Keratinocyte (primary cell): Measurements from ENCODE around the gene MESD. TPM values are rescaled to one million over a fixed set of nuclear protein-coding genes. Genes with fewer than 3 reads are reported as not detected.

ENCODE experiments used
- DNase-seq: peaks from one replicate; pipeline ENCODE4 v3.0.0-alpha.2; 2011; ENCODE audit warnings: low read depth, missing footprints, low spot score
- FAIRE-seq: peaks from 2 replicates; lab custom pipeline; 2011; peaks lifted over from hg19 to GRCh38; lab: Jason Lieb, UNC
- H2AFZ ChIP-seq: 2 replicates; pipeline ENCODE4 v1.6.0; 2012; ENCODE audit warnings: low read length, control low read depth, inconsistent platforms; ENCODE audit not compliant: control insufficient read depth
- H3K27ac ChIP-seq: 2 replicates; pipeline ENCODE4 v1.5.1; 2011; ENCODE audit warnings: low read length; ENCODE audit not compliant: control insufficient read depth, insufficient read depth
- H3K27me3 ChIP-seq: 3 replicates; pipeline ENCODE4 v1.6.0; 2011; ENCODE audit warnings: low read length; ENCODE audit not compliant: control insufficient read depth, insufficient read depth; ENCODE audit errors: extremely low read depth
- H3K36me3 ChIP-seq, 2 experiments: 2 replicates in 1 of 2; 3 replicates in 1 of 2; pipeline ENCODE4 v1.5.1; 2011; ENCODE audit warnings: low read length in 2 of 2, mild to moderate bottlenecking in 1 of 2; ENCODE audit not compliant: control insufficient read depth in 2 of 2, insufficient read depth in 2 of 2; ENCODE audit errors: extremely low read depth in 1 of 2
- H3K4me1 ChIP-seq: 3 replicates; pipeline ENCODE4 v1.5.1; 2011; ENCODE audit warnings: low read length; ENCODE audit not compliant: control insufficient read depth, insufficient read depth; ENCODE audit errors: extremely low read depth
- H3K4me2 ChIP-seq: 3 replicates; pipeline ENCODE4 v1.6.0; 2011; ENCODE audit warnings: low read depth, low read length; ENCODE audit not compliant: control insufficient read depth, insufficient read depth; ENCODE audit errors: extremely low read depth
- H3K4me3 ChIP-seq, 3 experiments: fragments of 200-600 bp in 1 of 3; sonication (generic) in 1 of 3; 2 replicates in 2 of 3; 3 replicates in 1 of 3; pipeline ENCODE4 v1.5.1; 2011 to 2016; ENCODE audit warnings: low read length in 3 of 3, mild to moderate bottlenecking in 3 of 3, control low read depth in 2 of 3, inconsistent platforms in 1 of 3, low read depth in 1 of 3, mixed read lengths in 1 of 3, mixed run types in 1 of 3, moderate library complexity in 1 of 3; ENCODE audit not compliant: control insufficient read depth in 2 of 3, insufficient read depth in 2 of 3; ENCODE audit errors: extremely low read depth in 1 of 3
- H3K79me2 ChIP-seq: 2 replicates; pipeline ENCODE4 v1.6.0; 2012; ENCODE audit warnings: low read length; ENCODE audit not compliant: control insufficient read depth, insufficient read depth
- H3K9ac ChIP-seq: 3 replicates; pipeline ENCODE4 v1.6.0; 2011; ENCODE audit warnings: low read length; ENCODE audit not compliant: control insufficient read depth, insufficient read depth; ENCODE audit errors: extremely low read depth
- H3K9me1 ChIP-seq: 3 replicates; pipeline ENCODE4 v1.6.0; 2011; ENCODE audit warnings: low read length; ENCODE audit not compliant: control insufficient read depth, insufficient read depth; ENCODE audit errors: extremely low read depth
- H3K9me3 ChIP-seq: 2 replicates; pipeline ENCODE4 v1.5.1; 2012; ENCODE audit warnings: low read depth, low read length; ENCODE audit not compliant: control insufficient read depth
- H4K20me1 ChIP-seq: 3 replicates; pipeline ENCODE4 v1.6.0; 2011; ENCODE audit warnings: low read length; ENCODE audit not compliant: control insufficient read depth, insufficient read depth; ENCODE audit errors: extremely low read depth
- CTCF ChIP-seq, 3 experiments: IDR thresholded peaks in 1 of 3; conservative IDR thresholded peaks in 1 of 3; optimal IDR thresholded peaks in 1 of 3; 2 replicates in 2 of 3; 3 replicates in 1 of 3; pipeline versions ENCODE3 to v1.5.1; 2011; ENCODE audit warnings: low read length in 3 of 3, mild to moderate bottlenecking in 3 of 3, moderate library complexity in 2 of 3, control low read depth in 1 of 3, inconsistent platforms in 1 of 3; ENCODE audit not compliant: insufficient read depth in 2 of 3; ENCODE audit errors: extremely low read depth in 1 of 3
- EZH2 ChIP-seq: IDR thresholded peaks from one replicate; pipeline ENCODE4 v1.6.1; 2012; ENCODE audit warnings: inconsistent platforms, mild to moderate bottlenecking, low read length, moderate library complexity
- dilution Hi-C: fragments of 300-500 bp; cut with MboI; formaldehyde crosslinking; loops from one replicate; pipeline ENCODE4 v1.7.0; 2020; ENCODE audit warnings: low sequenced_read_pairs; ENCODE audit not compliant: extremely low pct_ligation_motif_present
- polyA plus RNA-seq, 5 experiments: library from polyadenylated mRNA; depleted of rRNA in 3 of 5; stranded (reverse) in 3 of 5; stranded (forward) in 1 of 5; unstranded in 1 of 5; fragments of >200 nt; gene quantifications; 1 replicate in 1 of 5; 2 replicates in 3 of 5; 3 replicates in 1 of 5; pipeline versions ENCODE4 v1.2.1 to v1.2.3, GENCODE V29; 2011 to 2012; ENCODE audit warnings: missing spikeins in 2 of 5, low read depth in 1 of 5, low replicate concordance in 1 of 5

The MESD gene
- polyA plus RNA-seq, 1 donor (not counting 4 experiments of a cell fraction or from before 2014, with no cell fraction given): 18.7 TPM

DNA sequence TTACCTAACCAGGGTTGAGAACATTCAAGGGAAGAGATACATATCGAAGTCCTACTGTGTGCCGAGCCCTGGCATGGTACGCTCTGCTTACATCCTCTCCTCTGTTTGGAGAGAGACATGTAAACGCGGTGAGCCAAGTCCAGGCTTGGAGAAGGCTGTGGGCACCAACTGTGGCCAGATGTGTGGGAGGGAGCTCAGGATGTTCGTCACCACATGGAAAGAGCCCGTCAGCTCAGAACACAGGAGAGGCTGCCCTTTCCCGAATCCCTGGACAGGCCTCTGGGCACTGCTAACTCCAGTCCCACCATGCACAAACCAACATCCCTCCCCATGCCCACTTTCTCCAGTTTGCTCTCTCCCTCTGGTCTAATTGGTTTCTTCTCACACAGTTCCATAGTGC is 43.0 kb downstream of the MESD start:
- no peaks in the 10 kb centered on the region for H3K27me3 ChIP-seq
- H3K27ac ChIP-seq: no peak overlapping the region
- H3K36me3 ChIP-seq: peaks cover 15 to 17% of the 10 kb centered on the region in 2 experiments
- no peak overlapping the region for H3K9ac ChIP-seq
- no peaks in the 10 kb centered on the region for H4K20me1 ChIP-seq
- no peak overlapping the region for H3K4me2 ChIP-seq
- dilution Hi-C loops: no loop called here
- H3K4me3 ChIP-seq: no peak overlapping the region
- no peak for FAIRE-seq
- H3K9me3 ChIP-seq: no peaks in the 10 kb centered on the region
- TF ChIP-seq CTCF (optimal IDR thresholded peaks at IDR 0.05 in 1 of 3, IDR thresholded peaks at IDR 0.05 in 1 of 3, conservative IDR thresholded peaks at IDR 0.05 in 1 of 3; ENCODE audit: extremely low read depth in 1 of 3, insufficient read depth in 2 of 3, low read length in 3 of 3) (no peak), EZH2 (no peak)
- DNase-seq: no peak
- H3K79me2 ChIP-seq: no peaks in the 10 kb centered on the region
- no peak overlapping the region for H2AFZ ChIP-seq
- H3K9me1 ChIP-seq: peaks cover 3% of the 10 kb centered on the region
- no peaks in the 10 kb centered on the region for H3K4me1 ChIP-seq

DNA sequence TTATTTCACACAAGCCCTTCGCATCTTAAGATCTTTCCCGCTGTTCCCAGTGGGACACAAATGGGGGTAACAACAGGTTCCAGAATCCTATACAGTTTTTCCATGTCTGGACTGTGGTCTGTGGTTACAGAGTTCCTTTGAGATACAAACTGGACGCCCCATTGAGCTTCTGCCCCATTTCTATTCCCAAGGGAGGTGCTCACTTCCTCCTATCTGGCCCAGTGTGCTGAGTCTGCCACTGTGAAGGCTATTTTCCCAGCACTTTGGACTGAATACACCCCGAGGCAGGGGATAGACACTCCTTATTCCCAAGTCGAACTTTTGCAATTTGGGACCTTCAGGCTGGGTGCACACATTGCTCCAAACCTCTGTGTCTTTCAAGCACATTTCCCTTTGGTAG is 44.0 kb downstream of the MESD start:
- Histone ChIP-seq H3K36me3 (peaks cover 15 to 16% of the 10 kb centered on the region in 2 experiments), H3K27ac (no peak overlapping the region), H3K9me1 (peaks cover 3% of the 10 kb centered on the region), H3K9me3 (no peaks in the 10 kb centered on the region), H3K4me2 (no peak overlapping the region), H3K4me3 (no peak overlapping the region), H3K27me3 (no peaks in the 10 kb centered on the region), H3K79me2 (no peaks in the 10 kb centered on the region), H2AFZ (no peak overlapping the region), H4K20me1 (no peaks in the 10 kb centered on the region), H3K4me1 (no peaks in the 10 kb centered on the region), H3K9ac (no peak overlapping the region)
- DNase-seq (no peak), FAIRE-seq (no peak)
- dilution Hi-C loops: no loop called here
- TF ChIP-seq EZH2 (no peak), CTCF (optimal IDR thresholded peaks at IDR 0.05 in 1 of 3, IDR thresholded peaks at IDR 0.05 in 1 of 3, conservative IDR thresholded peaks at IDR 0.05 in 1 of 3; ENCODE audit: extremely low read depth in 1 of 3, insufficient read depth in 2 of 3, low read length in 3 of 3) (no peak)
